Adrenal gland (tissue), 5 donors: ENCODE measurements around the gene MMP24OS.

Experiments used
- CTCF ChIP-seq, 6 experiments: fragments of 450-650 bp in 4 of 6; fragments of 200-600 bp in 2 of 6; sonication (generic) in 1 of 6; IDR thresholded peaks; 1 replicate in 5 of 6; 2 replicates in 1 of 6; pipeline versions ENCODE4 v1.5.1 to v1.8.0; 2016 to 2021; ENCODE audit warnings: antibody characterized with exemption in 6 of 6, mild to moderate bottlenecking in 2 of 6, moderate library complexity in 1 of 6
- POLR2A ChIP-seq, 2 donors: fragments of 450-650 bp; IDR thresholded peaks; one replicate each; pipeline ENCODE4 v1.6.1; 2017; ENCODE audit warnings: antibody characterized with exemption in 2 of 2, mild to moderate bottlenecking in 2 of 2, moderate library complexity in 1 of 2
- donor health status: DM: no; HTN: no; CAD: no.

GRCh38 chr20:35232575-35232974 is 45.3 kb downstream of the MMP24OS start:
- TF ChIP-seq POLR2A (IDR thresholded peaks at IDR 0.05), result no peak
- TF ChIP-seq CTCF (IDR thresholded peaks at IDR 0.05), result no peak
